ENCODE data around the gene UGT1A8.
"Not testable (repeated sequence)": the region's sequence is repeated elsewhere in the genome, so short reads cannot be mapped to it uniquely, and the experiment has no call there.

UGT1A8 gene

GRCh38 chr2:233617476-233617875, at the start of gene UGT1A8:
TSS of gene UGT1A8 (plus strand) at chr2:233617633. CDS start at chr2:233617708, 75 bp downstream.
- DNase-seq (ENCODE audit: low read depth in 2 of 2): not testable (repeated sequence)

DNA sequence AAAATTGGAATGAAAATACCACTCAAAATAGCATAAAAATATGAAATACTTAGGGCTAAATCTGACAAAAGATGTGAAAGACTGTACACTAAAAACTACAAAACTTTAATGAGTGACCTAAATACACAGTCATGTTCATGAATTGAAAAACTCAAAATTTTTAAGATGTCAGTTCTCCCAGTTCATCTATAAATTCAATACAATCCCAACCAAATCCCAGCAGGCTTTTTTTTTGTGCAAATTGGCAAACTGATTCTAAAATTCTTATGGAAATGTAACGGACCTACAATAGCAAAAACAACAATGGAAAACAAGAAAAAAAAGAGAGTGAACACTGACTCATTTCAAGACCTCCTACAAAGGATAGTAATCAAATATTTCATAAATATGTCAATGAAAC, 46.4 kb upstream of the UGT1A8 start:
- no peak for DNase-seq (ENCODE audit: low read depth in 2 of 2)

DNA sequence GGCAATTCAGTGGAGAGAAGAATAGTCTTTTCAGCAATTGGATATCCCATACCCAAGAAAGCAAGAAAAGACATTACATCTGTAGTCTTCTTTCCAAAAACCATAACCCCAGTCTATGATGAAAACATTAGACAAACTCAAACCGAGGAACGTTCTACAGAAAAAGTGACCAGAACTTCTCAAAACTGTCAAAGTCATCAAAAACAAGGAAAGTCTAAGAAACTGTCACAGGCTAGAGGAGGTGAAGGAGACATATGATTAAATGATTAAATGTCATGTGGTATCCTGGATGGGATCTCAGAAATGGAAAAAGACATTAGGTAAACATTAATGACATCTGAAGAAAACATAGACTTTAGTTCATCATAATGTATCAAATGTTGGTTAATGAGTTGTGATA, 46.0 kb upstream of the UGT1A8 start:
- no peak for DNase-seq (ENCODE audit: low read depth in 2 of 2)

- no peak for DNase-seq (ENCODE audit: low read depth in 2 of 2)
These were observed 45.0 kb upstream of the UGT1A8 start for GRCh38 chr2:233572468-233572867.

DNA sequence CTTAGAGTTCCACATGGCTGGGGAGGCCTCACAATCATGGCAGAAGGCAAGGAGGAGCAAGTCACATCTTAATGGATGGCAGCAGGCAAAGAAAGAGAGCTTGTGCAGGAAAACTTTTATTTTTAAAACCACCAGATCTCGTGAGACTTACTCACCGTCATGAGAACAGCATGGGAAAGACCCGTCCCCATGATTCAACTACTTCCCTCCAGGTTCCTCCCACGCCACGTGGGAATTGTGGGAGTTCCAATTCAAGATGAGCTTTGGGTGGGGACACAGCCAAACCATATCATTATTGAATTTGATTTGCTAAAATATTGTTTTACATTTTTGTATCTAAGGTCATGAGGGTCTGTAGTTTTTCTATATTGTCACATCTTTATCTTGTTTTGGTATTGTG, 40.1 kb upstream of the UGT1A8 start:
- DNase-seq (ENCODE audit: low read depth in 2 of 2): not testable (repeated sequence)

DNA sequence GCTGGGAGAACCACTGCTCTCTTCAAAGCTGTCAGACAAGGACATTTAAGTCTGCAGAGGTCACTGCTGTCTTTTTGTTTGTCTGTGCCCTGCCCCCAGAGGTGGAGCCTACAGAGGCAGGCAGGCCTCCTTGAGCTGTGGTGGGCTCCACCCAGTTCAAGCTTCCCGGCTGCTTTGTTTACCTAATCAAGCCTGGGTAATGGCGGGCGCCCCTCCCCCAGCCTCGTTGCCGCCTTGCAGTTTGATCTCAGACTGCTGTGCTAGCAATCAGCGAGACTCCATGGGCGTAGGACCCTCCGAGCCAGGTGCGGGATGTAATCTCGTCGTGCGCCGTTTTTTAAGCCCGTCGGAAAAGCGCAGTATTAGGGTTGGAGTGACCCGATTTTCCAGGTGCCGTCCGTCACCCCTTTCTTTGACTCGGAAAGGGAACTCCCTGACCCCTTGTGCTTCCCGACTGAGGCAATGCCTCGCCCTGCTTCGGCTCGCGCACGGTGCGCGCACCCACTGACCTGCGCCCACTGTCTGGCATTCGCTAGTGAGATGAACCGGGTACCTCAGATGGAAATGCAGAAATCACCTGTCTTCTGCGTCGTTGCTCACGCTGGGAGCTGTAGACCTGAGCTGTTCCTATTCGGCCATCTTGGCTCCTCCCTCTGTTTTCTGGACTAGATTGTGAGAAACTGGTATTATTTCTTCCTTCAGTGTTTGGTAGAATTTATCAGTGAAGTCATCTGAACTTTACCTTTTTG, 34.0 kb upstream of the UGT1A8 start:
- not testable (repeated sequence) for DNase-seq (ENCODE audit: low read depth in 2 of 2)

GRCh38 chr2:233584210-233584609, 33.2 kb upstream of the UGT1A8 start:
- no peak for DNase-seq (ENCODE audit: low read depth in 2 of 2)

GRCh38 chr2:233588400-233588799, 29.0 kb upstream of the UGT1A8 start:
- DNase-seq (ENCODE audit: low read depth in 2 of 2): no peak

- DNase-seq (ENCODE audit: low read depth in 2 of 2): not testable (repeated sequence)
These were observed 24.7 kb upstream of the UGT1A8 start for GRCh38 chr2:233592706-233593105.

DNA sequence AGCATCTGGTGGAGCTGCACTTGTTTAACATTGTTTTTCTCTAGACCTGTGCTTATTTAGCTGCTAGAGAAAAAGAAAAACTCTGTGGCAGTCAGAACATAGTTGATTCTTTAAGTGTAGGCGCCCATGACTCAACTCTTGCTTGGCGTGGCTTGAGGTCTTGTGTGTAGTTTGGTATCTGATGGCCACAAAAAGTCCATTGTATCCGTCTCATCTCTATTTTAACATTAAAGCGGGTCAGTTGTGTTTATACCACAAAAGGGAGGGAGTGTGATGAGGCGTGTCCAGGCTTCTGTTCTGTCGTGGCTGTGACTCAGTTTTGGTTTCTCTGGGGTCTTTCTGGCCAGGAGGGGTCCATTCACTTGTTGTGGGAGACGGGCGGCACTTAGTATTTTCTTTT, 24.2 kb upstream of the UGT1A8 start:
- no peak for DNase-seq (ENCODE audit: low read depth in 2 of 2)

DNA sequence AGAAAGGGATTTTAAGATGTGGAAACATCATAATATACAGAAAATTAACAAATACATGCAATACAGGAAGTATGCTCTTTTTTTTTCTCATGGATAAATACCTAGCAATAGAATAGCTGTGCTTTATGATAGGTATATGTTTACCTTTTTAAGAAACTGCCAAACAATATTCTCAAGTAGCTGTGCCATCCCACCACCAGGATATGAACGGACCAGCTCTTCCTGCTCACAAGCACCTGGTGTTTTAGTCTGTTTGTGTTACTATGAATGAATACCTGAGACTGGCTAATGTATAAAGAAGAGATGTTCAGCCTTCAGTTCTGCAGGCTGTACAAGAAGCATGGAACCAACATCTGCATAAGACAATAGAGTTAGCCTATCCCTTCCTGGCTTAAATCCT, 19.9 kb upstream of the UGT1A8 start:
- DNase-seq (ENCODE audit: low read depth in 2 of 2): no peak

DNA sequence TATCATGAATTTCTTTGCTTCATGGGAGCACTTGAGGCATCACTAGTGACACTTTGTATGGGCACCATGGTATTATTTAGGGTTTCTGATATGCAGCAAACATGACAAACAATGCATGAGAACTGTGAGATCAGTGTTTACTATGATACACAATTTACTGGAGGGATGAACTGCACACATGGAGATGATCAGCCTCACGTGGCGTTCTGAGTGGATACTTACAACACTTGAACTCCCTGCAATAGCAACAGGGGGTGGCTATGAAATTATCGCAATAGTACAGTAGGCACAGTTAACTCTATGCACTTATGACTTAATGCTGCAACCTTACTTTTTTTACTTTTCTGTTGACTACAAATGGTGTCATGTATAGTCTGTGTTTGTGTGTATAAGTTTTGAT, 18.5 kb upstream of the UGT1A8 start:
- no peak for DNase-seq (ENCODE audit: low read depth in 2 of 2)

DNA sequence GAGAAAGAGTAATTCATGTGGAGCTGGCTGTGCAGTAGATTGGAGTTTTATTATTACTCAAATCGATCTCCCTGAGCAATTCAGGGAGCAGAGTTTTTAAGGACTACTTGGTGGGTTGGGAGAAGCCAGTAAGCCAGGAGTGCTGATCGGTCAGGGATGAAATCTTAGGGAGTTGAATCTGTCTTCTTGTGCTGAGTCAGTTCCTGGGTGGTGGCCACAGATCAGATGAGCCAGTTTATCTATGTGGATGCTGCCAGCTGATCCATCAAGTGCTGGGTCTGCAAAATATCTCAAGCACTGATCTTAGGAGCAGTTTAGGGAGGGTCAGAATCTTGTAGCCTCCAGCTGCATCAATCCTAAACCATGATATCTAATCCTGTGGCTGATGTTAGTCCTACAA, 17.0 kb upstream of the UGT1A8 start:
- no peak for DNase-seq (ENCODE audit: low read depth in 2 of 2)

- DNase-seq (ENCODE audit: low read depth in 2 of 2): no peak
These were observed 15.4 kb upstream of the UGT1A8 start for GRCh38 chr2:233602076-233602475.

GRCh38 chr2:233603520-233603919, 13.9 kb upstream of the UGT1A8 start:
- DNase-seq (ENCODE audit: low read depth in 2 of 2): no peak

- DNase-seq (ENCODE audit: low read depth in 2 of 2): no peak
These were observed 12.6 kb upstream of the UGT1A8 start for GRCh38 chr2:233604826-233605225.

GRCh38 chr2:233605680-233606079, 11.8 kb upstream of the UGT1A8 start:
- DNase-seq (ENCODE audit: low read depth in 2 of 2): no peak

GRCh38 chr2:233611284-233611683, 6.1 kb upstream of the UGT1A8 start:
- no peak for DNase-seq (ENCODE audit: low read depth in 2 of 2)

- DNase-seq (ENCODE audit: low read depth in 2 of 2): no peak
These were observed 2.8 kb downstream of the UGT1A8 start for GRCh38 chr2:233620204-233620603.

DNA sequence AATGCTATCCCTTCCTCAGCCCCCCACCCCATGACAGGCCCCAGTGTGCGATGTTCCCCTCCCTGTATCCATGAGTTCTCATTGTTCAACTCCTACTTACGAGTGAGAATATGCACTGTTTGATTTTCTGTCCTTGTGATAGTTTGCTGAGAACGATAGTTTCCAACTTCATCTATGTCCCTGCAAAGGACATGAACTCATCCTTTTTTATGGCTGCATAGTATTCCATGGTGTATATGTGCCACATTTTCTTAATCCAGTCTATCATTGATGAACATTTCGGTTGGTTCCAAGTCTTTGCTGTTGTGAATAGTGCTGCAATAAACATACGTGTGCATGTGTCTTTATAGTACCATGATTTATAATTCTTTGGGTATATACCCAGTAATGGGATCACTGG, 4.4 kb downstream of the UGT1A8 start:
- DNase-seq (ENCODE audit: low read depth in 2 of 2): not testable (repeated sequence)

DNA sequence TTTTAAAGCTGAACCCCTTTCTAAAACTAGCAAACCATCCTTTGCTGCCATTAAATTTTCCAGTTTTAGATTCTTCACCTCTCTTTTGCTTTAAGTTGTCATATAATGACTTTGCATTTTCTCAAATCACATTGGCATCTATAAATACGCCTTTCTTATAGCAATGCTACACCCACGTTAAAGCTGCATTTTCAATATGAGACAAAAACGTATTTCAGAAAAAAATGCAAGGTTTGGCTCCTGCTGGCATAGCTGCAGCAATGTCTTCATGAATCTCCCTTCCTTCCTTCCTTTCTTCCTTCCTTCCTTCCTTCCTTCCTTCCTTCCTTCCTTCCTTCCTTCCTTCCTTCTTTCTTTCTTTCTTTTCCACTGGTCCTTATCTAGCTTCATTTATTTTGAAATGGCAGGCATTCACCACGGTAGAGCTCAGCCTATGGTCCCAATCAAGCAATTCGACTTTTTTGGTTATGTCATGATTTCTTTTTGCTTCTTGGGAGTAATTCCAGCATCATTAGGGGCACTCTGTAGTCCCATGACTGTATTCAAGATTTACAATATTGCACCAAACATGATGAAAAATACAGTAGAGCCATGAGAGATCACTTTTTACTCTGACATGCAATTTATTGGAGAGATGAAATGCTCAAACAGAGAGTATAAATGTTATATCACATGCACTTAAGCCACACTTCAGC, 10.0 kb downstream of the UGT1A8 start:
- DNase-seq (ENCODE audit: low read depth in 2 of 2): no peak

DNA sequence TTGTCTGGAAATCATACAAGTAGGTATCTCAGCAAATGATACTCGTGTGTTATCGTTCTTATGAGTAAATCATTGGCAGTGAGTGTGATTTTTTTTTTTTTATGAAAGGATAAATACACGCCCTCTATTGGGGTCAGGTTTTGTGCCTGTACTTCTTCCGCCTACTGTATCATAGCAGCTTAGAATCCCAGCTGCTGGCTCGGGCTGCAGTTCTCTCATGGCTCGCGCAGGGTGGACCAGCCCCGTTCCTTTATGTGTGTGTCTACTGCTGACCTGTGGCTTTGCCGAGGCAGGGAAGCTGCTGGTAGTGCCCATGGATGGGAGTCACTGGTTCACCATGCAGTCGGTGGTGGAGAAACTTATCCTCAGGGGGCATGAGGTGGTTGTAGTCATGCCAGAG, 18.9 kb downstream of the UGT1A8 start, which contains the start of gene UGT1A10:
Gene UGT1A10 (plus strand): TSS at position 143 of the 400 bp plus-strand sequence. CDS start 75 bp downstream, at position 218.
- not testable (repeated sequence) for DNase-seq (ENCODE audit: low read depth in 2 of 2)

DNA sequence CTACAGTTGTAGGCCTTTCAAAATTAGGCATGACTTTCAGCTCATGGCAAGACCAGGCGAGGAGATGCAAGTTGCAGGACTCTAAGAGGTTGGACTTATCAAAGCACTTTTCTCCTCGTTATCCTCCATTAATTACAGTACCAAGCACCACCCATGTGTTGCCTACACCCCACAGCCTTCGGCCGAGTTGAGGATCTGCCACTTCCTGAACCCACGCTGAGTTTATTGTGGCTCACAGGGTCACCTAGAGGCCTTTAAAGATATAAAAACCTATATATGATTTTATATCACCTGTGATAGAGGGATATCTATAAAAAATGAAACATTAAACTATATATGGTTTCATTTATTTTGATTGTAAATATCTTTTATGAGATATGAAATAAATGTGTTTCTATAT, 21.4 kb downstream of the UGT1A8 start:
- no peak for DNase-seq (ENCODE audit: low read depth in 2 of 2)

Data from stimulated activated CD4-positive, alpha-beta T cell treated with anti-CD3 and anti-CD28 coated beads, Interleukin-12 subunit alpha, Interleukin-12 subunit beta, amount 100 ng/mL, for 24 hours (primary cell).